Neural progenitor cell (in vitro differentiated cells): ENCODE data around the gene PLD5.

Experiments used
- CTCF ChIP-seq: fragments of 200-600 bp; sonication (generic); IDR thresholded peaks from 2 replicates; pipeline ENCODE4 v1.5.1; 2017; ENCODE audit warnings: antibody characterized with exemption, mild to moderate bottlenecking
- EZH2 ChIP-seq: fragments of 200-600 bp; sonication (generic); IDR thresholded peaks from 2 replicates; pipeline ENCODE4 v1.6.1; 2017; ENCODE audit warnings: antibody characterized with exemption, mild to moderate bottlenecking, moderate library complexity

DNA sequence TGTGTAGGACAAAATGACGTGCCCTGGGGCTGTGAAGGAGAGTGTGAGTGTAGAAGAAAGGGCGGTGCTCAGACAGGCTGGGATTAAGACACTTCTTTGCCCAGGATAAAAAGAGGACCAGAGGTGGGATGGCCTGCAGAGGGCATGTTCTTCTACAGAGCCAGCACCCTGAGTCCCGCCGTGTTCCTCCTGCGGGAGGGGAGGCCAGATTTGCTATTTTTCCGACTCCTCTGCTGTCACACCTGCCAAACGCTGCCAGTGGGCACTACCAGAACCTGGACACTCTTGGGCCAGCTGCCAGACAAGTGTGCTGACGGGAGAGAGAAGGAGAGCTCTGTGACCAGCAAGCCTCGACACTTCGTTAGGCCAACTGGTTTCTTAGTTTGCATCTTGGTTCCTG is 206.4 kb downstream of the PLD5 start:
- TF ChIP-seq CTCF (no peak), EZH2 (no peak)
